ENCODE measurements around the gene ESYT2. TPM values are rescaled to one million over a fixed set of nuclear protein-coding genes. Genes with fewer than 3 reads are reported as not detected.

Gene ESYT2
- total and polyA plus RNA-seq, 4 donors, result 16.4 to 83.0 (median 58.0) TPM

DNA sequence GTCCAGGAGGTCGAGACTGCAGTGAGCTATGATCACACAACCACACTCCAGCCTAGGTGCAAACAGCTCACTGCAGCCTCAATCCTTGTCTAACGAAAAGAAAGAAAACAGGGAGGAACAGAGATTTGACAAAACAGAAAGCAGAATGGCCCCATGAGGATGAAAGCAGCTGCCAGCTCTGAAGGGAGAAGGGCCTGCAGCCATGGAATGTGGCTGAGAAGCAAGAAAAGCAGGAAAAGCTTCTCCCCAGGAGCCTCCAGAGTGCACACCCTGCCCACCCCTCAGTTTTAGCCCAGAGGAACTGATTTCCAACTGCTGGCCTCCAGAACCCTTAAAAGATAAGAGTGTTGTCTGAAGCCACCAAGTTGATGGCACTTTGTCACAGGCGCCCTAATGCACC lies 13.0 kb downstream of the ESYT2 start:
- peaks cover 15 to 50% (median 22%) of the 10 kb centered on the region in 5 donors for H3K4me1 ChIP-seq (ENCODE audit: control insufficient read depth in 5 of 5, insufficient read depth in 5 of 5, low read length in 5 of 5)
- DNase-seq (peak; percentile 50 to 72 (median 57)), ATAC-seq (ENCODE audit: insufficient read depth, low FRiP score) (no peak)
- no peaks in the 10 kb centered on the region for H3K36me3 ChIP-seq (ENCODE audit: control insufficient read depth in 4 of 4, insufficient read depth in 4 of 4, low read length in 4 of 4)
- TF ChIP-seq, protein P1, sequence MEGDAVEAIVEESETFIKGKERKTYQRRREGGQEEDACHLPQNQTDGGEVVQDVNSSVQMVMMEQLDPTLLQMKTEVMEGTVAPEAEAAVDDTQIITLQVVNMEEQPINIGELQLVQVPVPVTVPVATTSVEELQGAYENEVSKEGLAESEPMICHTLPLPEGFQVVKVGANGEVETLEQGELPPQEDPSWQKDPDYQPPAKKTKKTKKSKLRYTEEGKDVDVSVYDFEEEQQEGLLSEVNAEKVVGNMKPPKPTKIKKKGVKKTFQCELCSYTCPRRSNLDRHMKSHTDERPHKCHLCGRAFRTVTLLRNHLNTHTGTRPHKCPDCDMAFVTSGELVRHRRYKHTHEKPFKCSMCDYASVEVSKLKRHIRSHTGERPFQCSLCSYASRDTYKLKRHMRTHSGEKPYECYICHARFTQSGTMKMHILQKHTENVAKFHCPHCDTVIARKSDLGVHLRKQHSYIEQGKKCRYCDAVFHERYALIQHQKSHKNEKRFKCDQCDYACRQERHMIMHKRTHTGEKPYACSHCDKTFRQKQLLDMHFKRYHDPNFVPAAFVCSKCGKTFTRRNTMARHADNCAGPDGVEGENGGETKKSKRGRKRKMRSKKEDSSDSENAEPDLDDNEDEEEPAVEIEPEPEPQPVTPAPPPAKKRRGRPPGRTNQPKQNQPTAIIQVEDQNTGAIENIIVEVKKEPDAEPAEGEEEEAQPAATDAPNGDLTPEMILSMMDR (IDR thresholded peaks at IDR 0.05; ENCODE audit: control extremely low read depth, extremely low read depth), result no peak
- peak overlapping the region; percentile 70 to 87 for H3K27ac ChIP-seq (ENCODE audit: low read depth in 1 of 2, low read length in 1 of 2)
- 59 to 73% methylated on average over 3 of the region's 3 CpGs for WGBS, 2 donors
- no peaks in the 10 kb centered on the region for H3K9me3 ChIP-seq (ENCODE audit: control insufficient read depth in 4 of 4, insufficient read depth in 3 of 4, low read length in 3 of 4)
- no peaks in the 10 kb centered on the region for H3K27me3 ChIP-seq (ENCODE audit: control insufficient read depth in 3 of 3, insufficient read depth in 3 of 3, low read length in 2 of 3)
- H3K4me3 ChIP-seq, result no peak overlapping the region
- H3K9ac ChIP-seq (ENCODE audit: insufficient read depth in 1 of 2, low read length in 2 of 2), result peak overlapping the region in 1 of 2 donors; percentile 17

DNA sequence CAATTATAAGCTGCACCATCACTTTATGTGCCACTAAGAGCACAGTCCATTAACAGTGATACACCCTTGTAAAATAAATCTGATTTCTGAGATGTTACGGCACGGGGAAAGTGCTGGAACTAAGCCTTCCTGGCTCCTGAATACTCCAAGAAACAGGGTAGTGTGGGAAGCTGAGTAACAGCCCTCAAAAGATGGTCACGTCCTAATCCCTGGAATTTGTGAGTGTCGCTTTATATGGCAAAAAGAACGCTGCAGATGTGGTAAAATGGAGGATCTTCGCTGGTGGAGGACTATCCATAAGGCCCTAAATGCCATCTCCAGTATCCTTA lies 13.5 kb downstream of the ESYT2 start:
- H3K27ac ChIP-seq (ENCODE audit: low read depth in 1 of 2, low read length in 1 of 2), result peak overlapping the region; percentile 70 to 87
- no peak overlapping the region for H3K4me3 ChIP-seq
- H3K4me1 ChIP-seq (ENCODE audit: control insufficient read depth in 5 of 5, insufficient read depth in 5 of 5, low read length in 5 of 5), result peaks cover 15 to 48% (median 22%) of the 10 kb centered on the region in 5 donors

DNA sequence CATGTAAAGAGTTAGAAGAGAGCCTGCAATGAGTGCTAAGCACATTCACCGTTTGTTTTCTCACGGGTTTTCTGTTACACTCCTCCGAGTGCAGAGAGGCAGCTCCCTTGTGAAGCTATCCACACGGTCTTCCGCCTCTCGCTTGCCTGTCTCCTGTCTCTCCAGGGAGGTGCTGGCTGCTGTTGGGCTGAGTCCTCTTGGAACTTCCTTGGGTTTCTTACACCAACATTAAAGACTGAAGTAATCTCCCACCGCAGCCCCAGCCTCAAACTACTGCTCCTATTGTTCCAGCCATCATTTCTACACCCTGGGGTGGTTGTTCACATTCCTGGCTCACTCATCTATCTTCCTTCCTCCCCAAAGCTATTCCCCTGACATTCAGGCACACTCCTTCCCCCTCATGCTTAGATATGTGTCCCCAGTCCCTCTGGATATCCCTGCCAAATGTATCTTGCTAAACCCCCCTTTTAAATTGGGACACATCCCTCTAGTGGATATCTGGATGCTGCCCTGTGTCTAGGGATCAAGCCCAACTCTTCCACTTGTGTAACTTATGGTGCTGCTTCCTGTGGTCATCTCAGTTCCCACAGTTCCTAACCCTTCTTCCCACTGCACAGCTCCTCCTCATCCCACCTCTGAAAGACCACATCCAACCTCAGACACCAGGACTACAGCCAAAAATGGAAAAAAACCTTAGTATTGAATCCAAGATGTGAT lies 14.1 kb downstream of the ESYT2 start:
- 49 to 71% methylated on average over 7 of the region's 7 CpGs for WGBS, 2 donors
- TF ChIP-seq, protein P1 (IDR thresholded peaks at IDR 0.05; ENCODE audit: control extremely low read depth, extremely low read depth), result no peak
- no peaks in the 10 kb centered on the region for H3K9me3 ChIP-seq (ENCODE audit: control insufficient read depth in 4 of 4, insufficient read depth in 3 of 4, low read length in 3 of 4)
- H3K4me1 ChIP-seq (ENCODE audit: control insufficient read depth in 5 of 5, insufficient read depth in 5 of 5, low read length in 5 of 5), result peaks cover 15 to 47% (median 22%) of the 10 kb centered on the region in 5 donors
- ATAC-seq (ENCODE audit: insufficient read depth, low FRiP score) (no peak), DNase-seq (peak in 2 of 3 donors; percentile 31 to 42)
- no peaks in the 10 kb centered on the region for H3K36me3 ChIP-seq (ENCODE audit: control insufficient read depth in 4 of 4, insufficient read depth in 4 of 4, low read length in 4 of 4)
- H3K27ac ChIP-seq (ENCODE audit: low read depth in 1 of 2, low read length in 1 of 2), result peak overlapping the region; percentile 43 to 87
- no peak overlapping the region for H3K9ac ChIP-seq (ENCODE audit: insufficient read depth in 1 of 2, low read length in 2 of 2)
- no peaks in the 10 kb centered on the region for H3K27me3 ChIP-seq (ENCODE audit: control insufficient read depth in 3 of 3, insufficient read depth in 3 of 3, low read length in 2 of 3)
- H3K4me3 ChIP-seq, result no peak overlapping the region

More for the DNA sequence above, 13.5 kb downstream of the ESYT2 start:
- TF ChIP-seq, protein P1 (IDR thresholded peaks at IDR 0.05; ENCODE audit: control extremely low read depth, extremely low read depth), result no peak
- no peak overlapping the region for H3K9ac ChIP-seq (ENCODE audit: insufficient read depth in 1 of 2, low read length in 2 of 2)
- no peaks in the 10 kb centered on the region for H3K9me3 ChIP-seq (ENCODE audit: control insufficient read depth in 4 of 4, insufficient read depth in 3 of 4, low read length in 3 of 4)
- ATAC-seq (ENCODE audit: insufficient read depth, low FRiP score) (no peak), DNase-seq (no peak)
- H3K27me3 ChIP-seq (ENCODE audit: control insufficient read depth in 3 of 3, insufficient read depth in 3 of 3, low read length in 2 of 3), result no peaks in the 10 kb centered on the region
- H3K36me3 ChIP-seq (ENCODE audit: control insufficient read depth in 4 of 4, insufficient read depth in 4 of 4, low read length in 4 of 4), result no peaks in the 10 kb centered on the region
- 96% methylated on average over 6 of the region's 6 CpGs for WGBS, 2 donors

All from lung (tissue), 12 donors.